K562 (cell line): Measurements from ENCODE around the gene TMEM19. TPM values are rescaled to one million over a fixed set of nuclear protein-coding genes. Genes with fewer than 3 reads are reported as not detected.

Experiments
- ATAC-seq: fragments of 200-7000 bp; cut with Tn5 transposase; 3 replicates; pipeline ENCODE4 v1.9.1; 2020; ENCODE audit warnings: moderate library complexity
- BruUV-seq: library from RNA; stranded (reverse); fragments of 400-500 nt; replicated peaks from 2 replicates; lab custom pipeline; 2021; lab: Mats Ljungman, UMichigan
- CTCF ChIA-PET: fragments of 300-600 bp; formaldehyde crosslinking; extraction: SDS; loops from one replicate; lab custom pipeline; 2021; ENCODE audit warnings: low intra/inter-chr PET ratio; lab: Yijun Ruan, JAX
- POLR2A ChIA-PET: fragments of 300-600, 350-650 bp; sonication (Branson Sonifier 250); formaldehyde crosslinking; extraction: SDS; loops from one replicate; lab custom pipeline; 2021; ENCODE audit warnings: antibody characterized with exemption, inconsistent platforms; lab: Yijun Ruan, JAX
- DNase-seq, 4 experiments: peaks; one replicate each; pipeline versions ENCODE4 v3.0.0 to v3.0.0-alpha.2; 2011 to 2018; ENCODE audit warnings: low spot score in 3 of 4, mixed read lengths in 3 of 4; ENCODE audit errors: extremely low read depth in 1 of 4
- FAIRE-seq: peaks from 2 replicates; lab custom pipeline; 2011; peaks lifted over from hg19 to GRCh38; lab: Jason Lieb, UNC
- H2AFZ ChIP-seq: 2 replicates; pipeline ENCODE4 v1.6.0; 2011; ENCODE audit warnings: low read depth, low read length, control low read depth, inconsistent platforms
- H3K27ac ChIP-seq: fragments of 200-600 bp; 3 replicates; pipeline ENCODE4 v1.8.0; 2011; ENCODE audit warnings: low read depth, mild to moderate bottlenecking, control low read depth, inconsistent platforms, low read length, moderate library complexity, mixed read lengths; ENCODE audit errors: extremely low read depth
- H3K27me3 ChIP-seq, 2 experiments: fragments of 300-600 bp in 1 of 2; 2 replicates in 1 of 2; 3 replicates in 1 of 2; pipeline versions ENCODE4 v1.6.0 to v1.8.0; 2011; ENCODE audit warnings: inconsistent platforms in 2 of 2, low read length in 2 of 2, mild to moderate bottlenecking in 1 of 2, mixed read lengths in 1 of 2, moderate library complexity in 1 of 2; ENCODE audit not compliant: control insufficient read depth in 2 of 2, insufficient read depth in 2 of 2
- H3K36me3 ChIP-seq: fragments of 300-600 bp; 3 replicates; pipeline ENCODE4 v1.8.0; 2011; ENCODE audit warnings: mild to moderate bottlenecking, low read length, inconsistent platforms; ENCODE audit not compliant: control insufficient read depth, insufficient read depth
- H3K4me1 ChIP-seq, 2 experiments: fragments of 200-600 bp in 1 of 2; replicated peaks in 1 of 2; 2 replicates in 1 of 2; 3 replicates in 1 of 2; pipeline versions ENCODE4 v1.5.1 to v1.8.0; 2011; ENCODE audit warnings: inconsistent platforms in 2 of 2, low read length in 2 of 2, mild to moderate bottlenecking in 1 of 2, mixed read lengths in 1 of 2, moderate library complexity in 1 of 2; ENCODE audit not compliant: control insufficient read depth in 2 of 2, insufficient read depth in 2 of 2
- H3K4me2 ChIP-seq: 2 replicates; pipeline ENCODE4 v1.6.1; 2011; ENCODE audit warnings: low read length, control low read depth, inconsistent platforms, mixed read lengths; ENCODE audit not compliant: insufficient read depth
- H3K4me3 ChIP-seq: fragments of 200-600 bp; sonication (generic), shearing (Covaris generic); 2 replicates; pipeline ENCODE4 v1.5.1; 2016; ENCODE audit warnings: control low read depth, inconsistent platforms
- H3K79me2 ChIP-seq: fragments of 200-600 bp; 3 replicates; pipeline ENCODE4 v1.8.0; 2011; ENCODE audit warnings: low read length, inconsistent platforms; ENCODE audit not compliant: control insufficient read depth, insufficient read depth
- H3K9ac ChIP-seq, 2 experiments: 2 replicates each; pipeline versions ENCODE4 v1.6.0 to v1.6.1; 2011; ENCODE audit warnings: low read depth in 2 of 2, low read length in 2 of 2, control low read depth in 1 of 2, inconsistent platforms in 1 of 2, mild to moderate bottlenecking in 1 of 2, mixed read lengths in 1 of 2; ENCODE audit not compliant: insufficient read depth in 1 of 2
- H3K9me1 ChIP-seq: one replicate; pipeline ENCODE4 v1.6.0; 2011; ENCODE audit warnings: inconsistent platforms, mild to moderate bottlenecking, low read length, moderate library complexity; ENCODE audit not compliant: control insufficient read depth, insufficient read depth
- H3K9me3 ChIP-seq: replicated peaks from 2 replicates; pipeline ENCODE4 v1.5.1; 2011; ENCODE audit warnings: low read depth, low read length, inconsistent platforms; ENCODE audit not compliant: control insufficient read depth, insufficient read depth
- H4K20me1 ChIP-seq: replicated peaks from 2 replicates; pipeline ENCODE4 v1.6.1; 2011; ENCODE audit warnings: low read length, inconsistent platforms, mixed read lengths; ENCODE audit not compliant: control insufficient read depth, insufficient read depth
- AFF1 ChIP-seq, 2 experiments: fragments of 450-650 bp; IDR thresholded peaks; 2 replicates each; pipeline ENCODE4 v1.6.1; 2018; ENCODE audit warnings: mild to moderate bottlenecking in 2 of 2, low read depth in 1 of 2; ENCODE audit not compliant: partially characterized antibody in 2 of 2
- ARHGAP35 ChIP-seq: fragments of 450-650 bp; IDR thresholded peaks from 2 replicates; pipeline ENCODE4 v1.6.1; 2018; ENCODE audit not compliant: partially characterized antibody
- ATF7 ChIP-seq: fragments of 450-650 bp; IDR thresholded peaks from 2 replicates; pipeline ENCODE4 v1.7.1; 2014; ENCODE audit warnings: mild to moderate bottlenecking, moderate library complexity
- BHLHE40 ChIP-seq: IDR thresholded peaks from 2 replicates; pipeline ENCODE4 v1.6.1; 2011; ENCODE audit warnings: low read length, improper control_type of control experiment
- BRD9 ChIP-seq: fragments of 450-650 bp; IDR thresholded peaks from 2 replicates; pipeline ENCODE4 v1.6.1; 2018; ENCODE audit warnings: low read depth; ENCODE audit not compliant: partially characterized antibody
- C11orf30 ChIP-seq: fragments of 450-650 bp; IDR thresholded peaks from 2 replicates; pipeline ENCODE4 v1.6.1; 2016; ENCODE audit warnings: low read depth, mild to moderate bottlenecking
- EGR1 ChIP-seq: fragments of 450-650 bp; conservative IDR thresholded peaks from 2 replicates; pipeline ENCODE4 v1.6.1; 2017; ENCODE audit warnings: mild to moderate bottlenecking
- IFI16 ChIP-seq: fragments of 250-450 bp; sonication (Bioruptor Pico); IDR thresholded peaks from 2 replicates; pipeline ENCODE4 v2.1.2; 2022; ENCODE audit warnings: mild to moderate bottlenecking, inconsistent platforms
- PHF8 ChIP-seq: fragments of 200-600 bp; sonication (generic); IDR thresholded peaks from 2 replicates; pipeline ENCODE4 v1.6.1; 2012; ENCODE audit warnings: mixed run types, mild to moderate bottlenecking, inconsistent platforms, low read length, moderate library complexity, borderline replicate concordance
- PTTG1 ChIP-seq: fragments of 450-650 bp; IDR thresholded peaks from 2 replicates; pipeline ENCODE4 v1.6.1; 2016; ENCODE audit warnings: low read depth, mild to moderate bottlenecking, missing genetic modification characterization, missing compliant biosample characterization
- SMAD4 ChIP-seq: fragments of 250-450 bp; sonication (Bioruptor Pico); conservative IDR thresholded peaks from 2 replicates; pipeline ENCODE4 v1.8.0; 2021; ENCODE audit warnings: inconsistent platforms, mild to moderate bottlenecking, moderate library complexity
- TAF15 ChIP-seq: fragments of 200-400 bp; formaldehyde crosslinking; IDR thresholded peaks from 2 replicates; pipeline ENCODE4 v1.6.1; 2017; ENCODE audit warnings: mild to moderate bottlenecking, low read depth, low read length, moderate library complexity
- THAP7 ChIP-seq: fragments of 250-450 bp; sonication (Bioruptor Pico); IDR thresholded peaks from 2 replicates; pipeline ENCODE4 v1.5.0; 2021
- ZNF354B ChIP-seq: fragments of 250-450 bp; sonication (Bioruptor Pico); IDR thresholded peaks from 2 replicates; pipeline ENCODE4 v1.4.0; 2020
- ZNF785 ChIP-seq: fragments of 250-450 bp; sonication (Bioruptor Pico); IDR thresholded peaks from 2 replicates; pipeline ENCODE4 v1.4.0; 2020; ENCODE audit warnings: mild to moderate bottlenecking
- WGBS: fragments of 100-300 bp; shearing (Covaris generic); methylation state at CpG from one replicate; pipeline ENCODE4 v1.1.6; 2016; ENCODE audit warnings: low coverage, mixed read lengths; ENCODE audit not compliant: insufficient coverage; ENCODE audit errors: missing lambda C conversion rate; 5-methylcytosine and 5-hydroxymethylcytosine counted together
- in situ Hi-C: fragments of 300-500 bp; cut with MboI; formaldehyde crosslinking; loops from 4 replicates; pipeline ENCODE4 v1.15.0; 2018; ENCODE audit warnings: inconsistent platforms, mixed read lengths
- intact Hi-C: fragments of 100-400 bp; cut with micrococcal nuclease; formaldehyde crosslinking; loops from 2 replicates; pipeline ENCODE4 v1.14.2; 2022
- polyA plus RNA-seq, 8 experiments: library from polyadenylated mRNA; depleted of rRNA in 4 of 8; stranded (reverse) in 5 of 8; unstranded in 3 of 8; fragments of >200 nt; fragmentation: Nextera tagmentation in 2 of 8; fragmentation: Illumina TruSeq in 1 of 8; extraction: Ambion mirVana in 2 of 8; extraction: Trizol in 1 of 8; gene quantifications; 2 replicates each; pipeline versions ENCODE4 v1.2.1 to v1.2.3, GENCODE V29; 2011 to 2014; ENCODE audit warnings: inconsistent platforms in 1 of 8, missing spikeins in 1 of 8
- total RNA-seq, 7 experiments: library from RNA; depleted of rRNA in 6 of 7; stranded (reverse); fragments of >200 nt in 6 of 7; fragmentation: Illumina TruSeq in 2 of 7; extraction: Trizol in 2 of 7; gene quantifications; 2 replicates each; pipeline versions ENCODE4 v1.2.1 to v1.2.3, GENCODE V29; 2011 to 2021; ENCODE audit warnings: low replicate concordance in 1 of 7

The TMEM19 gene
- total and polyA plus RNA-seq, 9 of the 15 experiments (the other 6 are each of a cell fraction or from before 2014, with no cell fraction given), result 8.2 to 24.2 (median 17.2) TPM

GRCh38 chr12:71702590-71702989 is 16.7 kb downstream of the TMEM19 start:
- Histone ChIP-seq H3K27me3 (no peaks in the 10 kb centered on the region), H3K4me3 (no peak overlapping the region), H3K27ac (no peak overlapping the region), H3K36me3 (peaks cover 12% of the 10 kb centered on the region; the same call in 2 of the 3 replicates), H3K9me1 (no peaks in the 10 kb centered on the region), H4K20me1 (no peaks in the 10 kb centered on the region), H3K4me2 (no peak overlapping the region), H3K4me1 (no peaks in the 10 kb centered on the region; a peak in 2 of 5 replicates), H3K79me2 (no peaks in the 10 kb centered on the region), H3K9ac (no peak overlapping the region), H3K9me3 (no peaks in the 10 kb centered on the region), H2AFZ (no peak overlapping the region)
- no TSS peak for BruUV-seq
- intact Hi-C loops, result no loop called here
- POLR2A ChIA-PET, result interaction anchor here (1.8 kb wide), 1 partner anchor 16 kb away, joined by 12 read pairs; the partner anchor contains the start of gene TMEM19
- DNase-seq (no peak), FAIRE-seq (no peak), ATAC-seq (no peak)
- 100% methylated on average over 5 of the region's 5 CpGs for WGBS
- CTCF ChIA-PET, result interaction anchor here (0.6 kb wide), 1 partner anchor 138 kb away, joined by 3 read pairs; no protein-coding TSS in a partner anchor
- TF ChIP-seq THAP7 (CRISPR knock-in tag), result no peak
- TF ChIP-seq IFI16 (CRISPR knock-in tag), result no peak
- TF ChIP-seq ATF7, result no peak
- no peak for TF ChIP-seq PHF8
- TF ChIP-seq AFF1 (IDR thresholded peaks at IDR 0.05; ENCODE audit: low read depth in 1 of 2, partially characterized antibody in 2 of 2), result no peak
- TF ChIP-seq EGR1, result no peak
- no peak for TF ChIP-seq BRD9
- no peak for TF ChIP-seq C11orf30
- TF ChIP-seq PTTG1 (tag), result no peak
- no peak for TF ChIP-seq ARHGAP35
- no peak for TF ChIP-seq TAF15
- TF ChIP-seq ZNF354B (CRISPR knock-in tag), result no peak
- TF ChIP-seq ZNF785 (CRISPR knock-in tag), result no peak
- TF ChIP-seq SMAD4 (CRISPR knock-in tag), result no peak
- no peak for TF ChIP-seq BHLHE40
- TF ChIP-seq, all 486 proteins: peak for 0
- in situ Hi-C loops, result no loop called here
